HG03280 (cell line): ENCODE data around the gene C18orf63.
"Not testable (repeated sequence)": the region's sequence is repeated elsewhere in the genome, so short reads cannot be mapped to it uniquely, and the experiment has no call there.

ENCODE experiments used
- ATAC-seq: cut with Tn5 transposase; IDR thresholded peaks from one replicate; pipeline ENCODE4 v1.9.1; 2021; ENCODE audit warnings: mild to moderate bottlenecking, moderate library complexity; ENCODE audit not compliant: unreplicated experiment

The C18orf63 gene

DNA sequence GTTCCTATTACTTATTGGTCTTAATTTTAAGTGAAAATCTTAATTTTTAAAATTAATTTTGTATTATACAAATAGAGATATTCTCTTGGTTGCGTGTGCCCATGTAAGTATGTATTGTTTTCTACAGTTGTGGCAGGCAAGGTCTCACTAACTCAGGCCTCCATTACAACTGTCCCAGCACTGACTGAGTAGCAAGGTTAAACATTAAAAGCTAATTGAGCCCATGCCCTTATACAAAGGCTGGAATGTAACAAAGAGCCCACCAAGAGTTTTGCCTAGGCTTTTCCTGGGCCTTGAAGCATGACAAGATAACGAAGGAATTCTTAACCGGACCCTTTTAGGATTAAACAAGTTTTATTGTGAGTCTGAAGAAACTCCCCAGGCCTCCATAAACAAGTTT, 11.2 kb downstream of the C18orf63 start:
- not testable (repeated sequence) for ATAC-seq

DNA sequence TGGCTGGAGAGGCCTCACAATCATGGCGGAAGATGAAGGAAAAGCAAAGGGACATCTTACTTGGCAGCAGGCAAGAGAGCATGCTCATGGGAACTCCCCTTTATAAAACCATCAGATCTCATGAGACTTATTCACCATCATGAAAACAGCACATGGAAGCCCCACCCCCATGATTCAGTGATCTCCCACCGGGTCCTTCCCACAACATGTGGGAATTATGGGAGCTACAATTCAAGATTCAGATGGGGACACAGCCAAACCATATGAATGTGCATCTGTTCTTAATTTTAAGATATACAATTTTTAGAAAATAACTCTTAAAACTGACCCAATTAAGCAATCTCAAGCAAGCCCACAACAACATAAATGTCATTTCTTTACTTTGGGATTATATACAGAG, 12.6 kb downstream of the C18orf63 start:
- no peak for ATAC-seq

DNA sequence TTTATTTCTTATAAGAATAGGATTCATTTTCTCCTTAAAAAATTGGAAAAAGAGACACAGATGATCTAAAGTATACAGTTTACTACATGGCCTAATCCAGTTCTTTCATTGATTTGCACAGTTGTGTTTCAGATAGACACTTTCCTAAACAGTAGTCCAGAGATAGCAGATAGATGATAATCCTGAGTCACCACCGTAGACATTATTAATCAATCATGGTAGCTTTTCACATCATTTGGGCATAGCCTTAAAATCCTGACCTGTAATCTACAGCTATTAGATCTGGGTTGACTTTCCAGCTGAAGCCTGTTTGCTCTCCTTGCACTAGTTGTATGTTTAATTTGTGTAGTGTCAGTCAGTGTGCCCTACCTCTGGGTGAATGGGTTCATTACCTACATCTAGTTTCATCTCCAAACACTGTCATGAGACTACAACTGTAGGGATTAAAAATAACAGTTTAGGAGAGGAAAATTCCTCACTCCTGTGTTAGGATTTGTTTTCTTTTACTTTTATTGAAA, 14.1 kb downstream of the C18orf63 start:
- ATAC-seq, result no peak

DNA sequence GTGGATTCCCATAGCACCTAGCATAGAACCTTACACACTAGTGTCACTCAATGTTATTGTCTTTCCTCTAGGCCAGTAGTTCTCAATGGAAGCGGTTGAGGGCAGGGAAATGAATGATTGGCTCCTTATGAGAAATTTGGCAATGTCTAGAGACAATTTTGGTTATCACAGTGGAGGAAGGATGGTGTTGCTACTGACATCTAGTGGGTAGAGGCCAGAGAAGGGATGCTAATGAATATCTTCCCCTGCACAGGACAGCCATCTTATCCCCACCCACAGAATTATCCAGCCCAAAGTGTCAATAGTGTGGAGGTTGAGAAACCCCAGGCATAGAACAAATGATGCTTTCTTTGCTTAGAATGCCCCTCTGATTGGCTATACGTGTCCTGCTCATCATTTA, 15.8 kb downstream of the C18orf63 start:
- no peak for ATAC-seq

DNA sequence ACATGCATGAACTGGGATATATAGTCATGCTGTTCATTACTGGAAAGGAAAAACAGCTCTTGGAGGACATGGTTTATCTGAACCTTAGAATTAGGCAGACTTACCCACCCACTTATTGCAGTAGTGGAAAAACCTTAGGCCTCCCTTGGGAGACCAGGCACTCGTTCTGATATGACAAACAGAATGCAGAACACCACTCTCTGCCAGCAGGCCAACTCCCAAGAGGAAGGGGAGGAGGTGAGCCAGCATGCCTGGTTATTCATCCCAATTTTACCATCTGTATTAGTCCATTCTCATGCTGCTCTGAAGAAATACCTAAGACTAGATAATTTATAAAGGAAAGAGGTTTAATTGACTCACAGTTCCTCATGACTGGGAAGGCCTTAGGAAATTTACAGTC, 17.5 kb downstream of the C18orf63 start:
- ATAC-seq, result no peak

DNA sequence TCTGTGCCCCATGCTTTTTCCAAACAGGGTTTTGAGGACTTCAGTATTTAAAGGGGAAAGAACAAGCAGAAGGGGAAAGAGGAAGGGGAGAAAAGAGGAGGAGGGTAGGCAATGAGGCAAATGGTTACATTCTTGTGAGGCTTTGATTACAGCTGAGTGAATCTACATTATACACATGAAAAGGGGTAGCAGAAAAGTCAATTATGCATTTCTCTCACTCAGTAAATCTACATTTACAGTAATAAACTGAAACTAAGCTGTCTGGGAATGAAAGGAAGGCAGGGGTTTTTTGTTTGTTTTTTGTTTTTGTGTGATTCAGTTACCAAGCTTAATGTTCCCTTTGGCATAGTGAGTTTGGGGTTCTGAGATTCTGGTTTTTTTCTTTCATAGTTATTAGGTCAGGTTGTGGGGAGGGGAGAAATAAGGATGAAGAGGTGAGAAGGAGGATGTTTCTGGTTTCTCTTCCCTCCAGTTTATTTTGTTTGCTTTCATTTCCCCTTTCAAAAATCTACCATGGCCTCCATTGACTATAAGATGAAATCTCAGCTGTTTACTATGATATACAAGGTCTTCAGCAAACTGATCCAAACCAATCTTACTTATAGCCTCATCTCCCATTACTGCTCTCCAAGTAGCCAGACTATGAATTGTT, 18.7 kb downstream of the C18orf63 start:
- no peak for ATAC-seq

DNA sequence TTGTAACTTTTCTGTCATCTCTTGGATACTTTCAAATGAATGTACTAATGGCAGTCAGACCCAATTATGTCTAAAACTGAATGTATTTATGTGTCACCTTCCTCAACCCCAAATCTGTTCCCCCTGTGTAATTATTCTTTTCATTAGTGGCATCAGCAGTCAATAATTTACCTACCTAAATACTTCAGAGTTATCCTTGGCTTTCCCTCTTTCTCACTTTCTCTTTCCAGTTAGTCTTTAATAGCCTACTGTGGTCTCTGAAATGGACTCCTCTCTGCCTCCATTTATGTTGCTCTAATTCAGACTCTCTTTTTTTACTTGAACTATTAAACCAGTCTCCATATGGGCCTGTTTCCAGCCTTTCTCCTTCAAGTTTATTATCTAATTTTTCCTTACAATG, 21.0 kb downstream of the C18orf63 start:
- ATAC-seq, result no peak

DNA sequence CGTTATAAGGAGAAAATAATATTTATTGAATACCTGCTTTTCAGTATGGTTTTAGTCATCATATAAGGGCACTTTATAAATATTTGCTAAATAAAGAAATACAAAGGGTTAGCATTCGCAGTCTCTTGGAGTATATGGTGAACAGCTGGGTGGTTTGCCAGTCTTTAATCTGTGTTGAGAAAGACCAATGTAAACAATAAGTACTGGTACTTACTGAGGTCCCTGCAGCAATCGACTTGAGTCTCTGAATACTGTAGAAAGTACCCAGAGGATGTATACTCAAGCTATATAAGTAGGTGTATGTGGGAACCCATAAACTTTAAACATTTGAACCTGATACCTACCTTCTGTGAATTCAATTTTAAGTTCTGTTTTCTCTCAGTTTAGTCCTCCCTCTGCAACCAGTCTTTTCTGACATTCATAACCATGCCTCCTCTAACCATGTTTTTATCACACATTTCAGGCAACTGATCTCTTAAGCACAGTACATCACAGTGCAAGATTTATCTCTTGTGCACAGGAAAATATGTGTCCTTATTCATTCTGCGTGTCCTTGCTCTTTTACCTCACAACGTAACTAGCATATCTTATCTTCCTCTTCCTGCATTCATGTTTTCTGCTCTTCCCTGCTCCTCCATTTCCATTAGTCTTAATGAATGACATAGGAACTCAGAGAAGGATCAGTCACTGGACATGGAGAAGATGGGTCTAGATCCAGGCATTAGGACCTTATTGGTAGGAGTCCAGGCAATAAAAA, 21.7 kb downstream of the C18orf63 start:
- ATAC-seq, result no peak

DNA sequence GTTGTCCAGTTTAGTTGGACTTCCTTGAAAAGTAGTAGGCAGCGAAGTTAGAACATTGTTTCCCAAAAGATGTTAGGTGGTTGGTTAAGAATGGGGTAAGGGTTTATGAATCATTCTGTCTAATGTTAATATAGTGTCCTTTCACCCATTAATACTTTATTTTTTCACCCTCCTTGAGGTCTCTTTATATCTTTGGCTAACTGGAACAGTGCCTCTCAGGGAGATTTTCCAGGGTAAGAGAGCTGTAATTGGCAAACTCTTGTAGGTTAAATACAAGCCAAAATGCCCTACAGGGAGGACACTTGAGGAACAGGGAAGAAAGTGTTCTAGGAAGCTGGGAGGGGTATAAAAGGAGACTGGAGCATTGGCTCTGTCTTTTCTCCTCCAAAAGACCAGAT, 22.3 kb downstream of the C18orf63 start:
- no peak for ATAC-seq

DNA sequence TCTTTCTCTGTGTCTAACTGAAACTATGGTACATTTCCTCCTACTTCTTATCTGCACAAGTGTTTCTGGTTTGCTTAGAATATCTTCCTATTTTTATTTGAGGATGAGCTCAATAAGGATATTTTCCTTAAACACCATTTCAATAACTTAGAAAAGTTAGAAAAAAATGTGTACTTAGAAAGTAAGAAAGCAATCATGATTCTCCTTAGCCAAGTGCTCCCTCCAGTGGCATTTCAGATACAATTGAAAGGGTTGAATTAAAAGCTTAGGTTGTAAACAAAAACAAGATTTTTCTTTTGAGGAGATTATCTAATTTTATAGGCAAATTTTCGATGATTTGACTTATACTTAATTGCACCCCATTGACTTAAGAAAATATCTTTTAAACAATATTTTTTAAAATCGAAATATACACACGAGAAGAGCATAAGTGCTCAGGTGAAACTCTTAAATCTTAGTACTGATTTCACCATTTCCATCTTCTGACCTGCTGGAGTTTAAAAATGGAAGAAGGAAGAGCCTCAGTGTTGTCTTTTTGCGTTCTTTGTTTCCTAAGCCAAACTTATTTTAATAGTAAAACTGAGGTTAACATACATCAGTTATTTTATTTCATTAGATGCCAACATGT, 26.9 kb downstream of the C18orf63 start:
- no peak for ATAC-seq

DNA sequence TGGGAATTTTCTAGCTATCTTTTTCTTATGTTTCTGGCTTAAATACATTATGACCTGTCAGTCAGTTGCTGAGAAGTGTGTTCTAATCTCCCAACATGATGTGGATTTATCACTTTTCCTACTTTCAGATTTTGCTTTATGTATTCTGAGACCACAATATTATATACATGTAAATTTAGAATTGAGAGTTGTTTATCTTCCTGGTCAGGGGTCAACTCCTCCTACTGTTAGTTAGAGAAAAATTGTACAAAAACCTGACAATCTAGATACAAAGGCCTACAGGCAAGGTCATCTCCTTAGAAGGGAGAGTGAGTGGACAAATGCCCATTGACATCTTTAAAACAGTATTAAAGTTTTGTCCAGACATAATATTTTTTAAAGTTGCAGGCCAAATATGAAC, 30.6 kb downstream of the C18orf63 start:
- ATAC-seq, result no peak

DNA sequence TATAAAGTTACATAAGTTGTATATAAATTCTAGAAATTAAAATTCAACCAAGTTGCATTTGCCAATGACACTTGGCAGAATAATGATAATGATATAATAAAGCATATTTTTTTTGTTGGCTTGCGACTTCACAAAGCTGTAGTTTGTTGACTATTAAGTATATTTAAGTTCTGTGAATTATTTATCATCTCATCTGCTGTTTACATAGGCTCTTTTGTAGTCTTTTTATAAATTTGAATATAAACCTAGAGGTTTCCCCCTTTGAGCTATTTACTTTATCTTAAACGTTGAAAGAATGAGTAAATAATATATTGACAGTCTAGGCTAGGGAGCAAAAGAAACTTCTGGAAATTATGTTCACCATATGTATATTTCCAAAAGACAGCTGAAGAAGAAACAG, 32.9 kb downstream of the C18orf63 start:
- no peak for ATAC-seq

DNA sequence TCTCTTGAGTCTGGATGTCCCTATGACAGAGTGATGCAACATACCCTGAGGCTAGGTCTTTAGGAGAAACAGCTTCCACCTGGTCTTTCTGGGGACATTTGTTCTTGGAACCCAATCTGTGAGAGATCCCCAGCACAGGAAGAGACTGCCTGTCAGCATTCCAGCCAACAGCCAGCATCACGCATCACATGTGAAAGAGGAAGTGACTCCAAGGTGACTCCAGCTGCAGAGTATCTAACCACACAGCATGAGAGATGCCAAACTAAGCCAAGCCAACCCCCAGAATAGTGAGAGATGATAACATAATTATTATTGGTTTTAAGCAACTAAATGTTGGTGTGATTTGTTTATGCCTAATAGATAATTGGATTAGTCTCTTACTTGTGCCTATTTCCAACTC, 35.7 kb downstream of the C18orf63 start:
- peak; percentile 57 for ATAC-seq

DNA sequence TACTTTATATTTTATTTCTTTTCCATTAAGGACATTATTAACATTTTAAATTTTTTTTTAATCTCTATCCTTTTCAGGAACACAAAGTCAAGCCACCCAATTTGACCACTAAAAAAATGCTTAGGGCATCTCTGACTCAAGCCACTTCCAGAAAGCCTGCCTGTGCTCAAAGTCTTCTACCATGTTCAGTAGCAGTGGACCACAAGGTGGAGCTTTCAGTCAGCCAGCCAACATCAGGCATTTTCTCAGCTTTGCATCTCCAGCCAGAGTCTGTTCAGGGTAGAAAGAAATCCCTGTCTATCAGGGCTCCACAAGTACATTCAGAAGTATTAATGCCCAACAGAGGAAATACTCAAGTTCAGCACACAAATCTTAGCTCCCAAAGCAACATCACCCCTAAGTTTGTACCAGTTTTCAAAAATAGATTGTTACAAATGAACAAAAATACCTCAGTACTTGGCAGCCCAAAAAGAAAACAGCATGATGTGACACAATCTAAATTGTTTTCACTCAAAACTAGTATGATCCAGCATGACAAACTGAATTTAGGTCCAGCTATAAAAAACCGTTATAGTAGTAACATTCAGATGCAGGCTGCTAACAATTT, 37.6 kb downstream of the C18orf63 start:
- no peak for ATAC-seq

DNA sequence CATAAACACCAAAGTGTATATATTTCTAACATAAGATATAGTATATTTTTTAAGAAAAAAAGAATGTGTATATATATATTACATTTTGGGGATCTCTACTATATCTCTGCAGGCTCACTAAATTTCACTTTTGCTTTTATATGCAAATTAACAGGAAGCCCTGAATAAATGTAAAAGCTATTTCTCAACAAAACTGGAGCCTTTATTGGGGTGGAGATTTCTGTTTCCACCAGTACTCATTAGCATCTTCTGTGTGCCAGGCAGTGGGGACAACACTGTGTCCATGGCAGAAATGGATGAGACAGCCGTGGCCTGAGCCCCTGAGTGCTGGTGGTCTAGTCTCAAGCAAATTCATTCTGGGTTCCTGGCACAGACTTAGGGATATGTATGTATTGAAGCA, 41.3 kb downstream of the C18orf63 start:
- no peak for ATAC-seq

DNA sequence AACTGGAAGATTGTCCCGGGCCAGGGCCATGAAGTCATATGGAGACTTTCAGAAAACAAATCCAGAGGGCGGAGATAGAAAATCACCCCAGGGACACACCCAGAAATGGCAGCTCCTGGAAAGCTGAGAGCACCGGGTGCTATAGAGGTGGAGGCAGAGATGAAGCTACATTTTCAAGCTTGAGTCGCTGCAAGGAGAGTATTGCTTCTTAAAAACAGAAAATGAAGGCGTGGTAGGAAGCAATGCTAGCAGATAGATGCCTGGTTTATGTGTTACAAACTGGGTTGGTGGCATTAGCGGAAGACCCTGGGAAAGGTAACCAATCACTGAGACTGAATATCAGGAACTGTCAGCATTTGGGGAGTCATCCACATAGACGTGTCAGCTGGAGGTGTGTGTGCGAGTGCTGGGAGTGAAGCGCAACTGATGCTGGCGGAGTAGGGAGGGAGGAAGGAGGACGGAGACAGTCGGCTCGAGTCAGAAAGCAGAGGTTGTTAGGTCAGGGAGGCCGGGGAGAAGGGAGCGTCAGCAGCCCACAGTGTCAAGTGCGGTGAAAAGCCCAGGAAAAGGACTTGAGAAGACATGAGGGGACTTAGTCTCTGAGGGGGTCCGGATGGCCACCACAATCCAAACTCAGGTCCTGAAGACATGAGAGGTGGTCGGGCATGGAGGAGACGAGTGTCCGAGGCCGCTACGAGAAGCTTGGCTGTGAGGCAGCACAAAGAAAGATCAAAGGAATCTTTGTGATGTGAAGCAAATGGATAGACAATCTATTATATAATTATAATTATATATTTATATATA, 45.4 kb downstream of the C18orf63 start:
- ATAC-seq, result no peak

DNA sequence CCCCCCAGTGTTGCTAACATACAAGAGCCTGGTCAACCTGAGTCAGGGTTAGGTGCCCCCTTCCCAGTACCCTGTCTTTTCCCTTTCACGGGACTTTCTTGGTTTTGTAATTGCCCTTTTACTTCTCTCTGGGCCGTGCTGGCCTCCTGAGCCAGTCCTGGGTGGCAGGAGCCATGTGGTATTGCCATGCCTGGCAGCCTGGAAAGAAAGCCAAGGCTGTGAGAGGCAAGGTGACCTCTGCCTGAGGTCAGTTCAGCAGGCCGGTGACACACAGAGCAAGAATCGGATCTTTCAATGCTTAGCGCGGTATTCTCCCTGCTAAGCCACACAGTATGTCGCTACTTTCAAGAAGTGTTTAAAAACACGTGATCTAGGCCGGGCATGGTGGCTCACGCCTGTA, 52.3 kb downstream of the C18orf63 start:
- no peak for ATAC-seq

DNA sequence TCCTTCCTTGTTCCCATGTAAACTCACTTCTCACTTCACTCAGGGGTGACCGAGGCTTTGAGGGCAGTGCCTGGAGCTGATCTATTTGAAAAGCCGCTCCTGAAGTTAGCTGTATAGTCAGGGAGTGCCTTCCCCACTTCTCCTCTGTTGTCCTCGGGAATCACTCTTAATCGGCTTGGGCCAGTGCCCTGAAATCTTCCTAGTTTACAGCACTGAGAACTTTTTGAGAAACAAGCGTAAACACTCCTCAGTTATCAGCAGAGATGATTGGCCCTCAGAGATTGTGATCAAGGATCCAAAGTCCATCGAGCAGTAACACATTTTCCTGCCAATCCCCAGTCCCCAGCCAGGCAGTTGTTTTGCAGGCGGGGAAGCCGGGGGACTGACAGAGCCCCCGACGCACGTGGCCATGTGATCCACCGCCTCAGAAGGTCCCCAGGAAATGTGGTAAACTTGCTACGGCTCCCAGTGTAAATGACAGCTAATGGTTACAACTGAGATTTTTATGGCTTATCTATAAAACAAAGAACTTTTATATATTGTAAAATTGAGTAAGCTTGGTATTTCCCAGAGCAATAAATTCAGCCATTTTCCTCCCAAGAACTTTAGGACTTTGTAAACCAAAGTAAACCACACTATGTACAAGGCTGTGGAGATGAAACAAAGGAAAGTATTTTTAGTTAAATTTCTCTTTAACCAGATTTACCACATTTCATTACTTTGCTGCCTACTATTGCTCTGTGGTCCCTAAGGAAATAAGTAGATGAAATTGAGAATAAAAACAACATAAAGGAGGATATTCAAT, 53.5 kb downstream of the C18orf63 start:
- ATAC-seq, result no peak

DNA sequence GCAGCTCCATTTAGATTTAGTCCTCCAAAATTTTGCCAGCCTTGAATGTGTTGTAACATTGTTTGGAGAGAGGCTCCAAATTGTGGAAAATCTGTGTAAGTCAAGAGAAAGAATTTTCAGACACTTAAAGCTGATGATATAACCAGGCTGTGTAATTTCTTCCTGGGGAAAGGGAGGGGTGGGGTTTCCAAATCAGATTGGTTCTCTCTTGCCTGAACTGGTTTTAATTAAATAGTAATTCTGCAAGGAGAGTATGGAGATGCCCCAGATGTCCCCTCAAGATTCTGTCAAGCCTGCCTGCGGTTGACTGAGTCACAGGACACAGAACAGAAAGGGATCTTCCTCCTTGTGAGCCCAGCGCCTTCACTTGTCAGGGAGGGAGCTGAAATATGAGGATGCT, 54.5 kb downstream of the C18orf63 start:
- ATAC-seq, result no peak

DNA sequence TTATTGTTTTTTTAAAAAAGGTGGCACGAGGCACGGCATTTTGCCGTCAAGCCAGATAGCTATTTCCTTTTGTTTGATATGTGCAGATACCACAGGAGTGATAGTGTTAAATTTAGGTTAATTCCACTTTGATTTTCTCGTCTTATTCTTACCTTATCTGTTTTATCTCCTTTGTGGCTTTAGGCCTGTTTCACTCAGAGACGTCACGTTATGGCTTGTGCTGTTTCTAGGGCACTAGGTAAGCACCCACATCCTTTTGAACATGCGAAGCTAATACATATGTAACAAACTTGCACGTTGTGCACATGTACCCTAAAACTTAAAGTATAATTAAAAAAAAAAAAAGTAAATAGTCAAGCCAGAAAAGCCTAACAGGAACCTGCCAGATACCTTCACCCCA, 57.8 kb downstream of the C18orf63 start:
- no peak for ATAC-seq
